ENCODE measurements around the gene CATSPERB. TPM values are rescaled to one million over a fixed set of nuclear protein-coding genes. Genes with fewer than 3 reads are reported as not detected.

Gene CATSPERB
- total and polyA plus RNA-seq, 2 donors (not counting 1 experiment from before 2014, with no cell fraction given): not detected

GRCh38 chr14:91754819-91755218 is 22.9 kb upstream of the CATSPERB start:
- no peak for DNase-seq (ENCODE audit: low read depth in 2 of 2)
- no peak overlapping the region for H3K27ac ChIP-seq (ENCODE audit: insufficient read depth, low read length)
- no peaks in the 10 kb centered on the region for H3K4me1 ChIP-seq (ENCODE audit: control insufficient read depth, extremely low read depth, insufficient read depth, low read length)
- H4K20me1 ChIP-seq (ENCODE audit: control insufficient read depth, extremely low read depth, insufficient read depth, low read length): no peaks in the 10 kb centered on the region
- TF ChIP-seq CTCF (conservative IDR thresholded peaks at IDR 0.05 in 1 of 2, IDR thresholded peaks at IDR 0.05 in 1 of 2; ENCODE audit: low read depth in 1 of 2, low read length in 2 of 2) (no peak), EZH2 (IDR thresholded peaks at IDR 0.05; ENCODE audit: low read length, missing control alignments) (no peak)
- no peaks in the 10 kb centered on the region for H3K79me2 ChIP-seq (ENCODE audit: control insufficient read depth, insufficient read depth, low read length)
- no peak overlapping the region for H3K4me2 ChIP-seq (ENCODE audit: extremely low read depth, insufficient read depth, low read length)
- no peak overlapping the region for H2AFZ ChIP-seq (ENCODE audit: low read length)
- H3K36me3 ChIP-seq (ENCODE audit: control insufficient read depth, insufficient read depth, low read length): no peaks in the 10 kb centered on the region
- H3K27me3 ChIP-seq (ENCODE audit: control insufficient read depth, insufficient read depth, low read length): no peaks in the 10 kb centered on the region
- no peak overlapping the region for H3K9ac ChIP-seq (ENCODE audit: insufficient read depth, low read length)
- no peaks in the 10 kb centered on the region for H3K9me3 ChIP-seq (ENCODE audit: control insufficient read depth, insufficient read depth, low read depth, low read length)
- no peak overlapping the region for H3K4me3 ChIP-seq (replicated peaks in 1 of 4; ENCODE audit: control extremely low read depth in 1 of 4, insufficient read depth in 1 of 4, low read depth in 3 of 4, low read length in 4 of 4)

GRCh38 chr14:91754185-91754584 is 22.3 kb upstream of the CATSPERB start:
- no peak overlapping the region for H3K4me2 ChIP-seq (ENCODE audit: extremely low read depth, insufficient read depth, low read length)
- H3K79me2 ChIP-seq (ENCODE audit: control insufficient read depth, insufficient read depth, low read length): no peaks in the 10 kb centered on the region
- no peaks in the 10 kb centered on the region for H3K36me3 ChIP-seq (ENCODE audit: control insufficient read depth, insufficient read depth, low read length)
- no peak for DNase-seq (ENCODE audit: low read depth in 2 of 2)
- TF ChIP-seq EZH2 (IDR thresholded peaks at IDR 0.05; ENCODE audit: low read length, missing control alignments): no peak
- no peak for TF ChIP-seq CTCF (conservative IDR thresholded peaks at IDR 0.05 in 1 of 2, IDR thresholded peaks at IDR 0.05 in 1 of 2; ENCODE audit: low read depth in 1 of 2, low read length in 2 of 2)
- H3K4me3 ChIP-seq (replicated peaks in 1 of 4; ENCODE audit: control extremely low read depth in 1 of 4, insufficient read depth in 1 of 4, low read depth in 3 of 4, low read length in 4 of 4): no peak overlapping the region
- H2AFZ ChIP-seq (ENCODE audit: low read length): no peak overlapping the region
- no peak overlapping the region for H3K27ac ChIP-seq (ENCODE audit: insufficient read depth, low read length)
- H3K4me1 ChIP-seq (ENCODE audit: control insufficient read depth, extremely low read depth, insufficient read depth, low read length): no peaks in the 10 kb centered on the region
- H3K9me3 ChIP-seq (ENCODE audit: control insufficient read depth, insufficient read depth, low read depth, low read length): no peaks in the 10 kb centered on the region
- H3K27me3 ChIP-seq (ENCODE audit: control insufficient read depth, insufficient read depth, low read length): no peaks in the 10 kb centered on the region
- H3K9ac ChIP-seq (ENCODE audit: insufficient read depth, low read length): no peak overlapping the region
- H4K20me1 ChIP-seq (ENCODE audit: control insufficient read depth, extremely low read depth, insufficient read depth, low read length): no peaks in the 10 kb centered on the region

- TF ChIP-seq CTCF (conservative IDR thresholded peaks at IDR 0.05 in 1 of 2, IDR thresholded peaks at IDR 0.05 in 1 of 2; ENCODE audit: low read depth in 1 of 2, low read length in 2 of 2) (no peak), EZH2 (IDR thresholded peaks at IDR 0.05; ENCODE audit: low read length, missing control alignments) (no peak)
- Histone ChIP-seq H3K79me2 (ENCODE audit: control insufficient read depth, insufficient read depth, low read length) (no peaks in the 10 kb centered on the region), H3K9me3 (ENCODE audit: control insufficient read depth, insufficient read depth, low read depth, low read length) (no peaks in the 10 kb centered on the region)
These were observed 21.7 kb upstream of the CATSPERB start for GRCh38 chr14:91753501-91754128.

More at GRCh38 chr14:91753501-91754128, 21.7 kb upstream of the CATSPERB start:
- Histone ChIP-seq H2AFZ (ENCODE audit: low read length) (no peak overlapping the region), H3K9ac (ENCODE audit: insufficient read depth, low read length) (no peak overlapping the region), H3K4me1 (ENCODE audit: control insufficient read depth, extremely low read depth, insufficient read depth, low read length) (no peaks in the 10 kb centered on the region), H3K27ac (ENCODE audit: insufficient read depth, low read length) (no peak overlapping the region), H3K4me2 (ENCODE audit: extremely low read depth, insufficient read depth, low read length) (no peak overlapping the region), H4K20me1 (ENCODE audit: control insufficient read depth, extremely low read depth, insufficient read depth, low read length) (no peaks in the 10 kb centered on the region), H3K27me3 (ENCODE audit: control insufficient read depth, insufficient read depth, low read length) (no peaks in the 10 kb centered on the region), H3K4me3 (replicated peaks in 1 of 4; ENCODE audit: control extremely low read depth in 1 of 4, insufficient read depth in 1 of 4, low read depth in 3 of 4, low read length in 4 of 4) (no peak overlapping the region), H3K36me3 (ENCODE audit: control insufficient read depth, insufficient read depth, low read length) (no peaks in the 10 kb centered on the region)
- no peak for DNase-seq (ENCODE audit: low read depth in 2 of 2)
